ENCODE data around the gene DOCK2. TPM values are rescaled to one million over a fixed set of nuclear protein-coding genes. Genes with fewer than 3 reads are reported as not detected.

The DOCK2 gene
- 0.77 and 1.0 TPM in 2 replicates for total RNA-seq
- long read RNA-seq = 0 reads

DNA sequence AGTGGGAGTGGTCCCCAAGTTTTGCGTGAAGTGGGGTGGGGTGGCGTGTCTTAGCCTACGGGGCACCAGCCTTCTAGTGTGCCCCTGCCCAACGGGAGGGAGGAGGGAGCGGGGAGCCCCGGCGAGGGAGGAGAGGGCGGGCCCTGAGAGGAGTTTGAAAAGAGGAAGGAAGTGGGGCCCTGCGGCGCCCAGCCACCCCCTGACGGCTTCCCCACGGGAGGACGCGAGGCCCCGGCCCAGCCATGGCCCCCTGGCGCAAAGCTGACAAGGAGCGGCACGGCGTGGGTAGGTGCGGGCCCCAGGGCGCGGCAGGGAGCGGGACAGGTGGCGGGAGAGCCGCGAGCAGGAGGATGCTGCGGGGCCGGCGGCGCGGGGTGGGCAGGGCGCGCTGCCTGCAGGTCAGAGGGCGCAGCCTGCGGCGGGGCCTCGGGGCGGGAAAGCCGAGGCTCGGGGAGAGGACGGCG, at the start of gene DOCK2:
DOCK2 (plus strand) TSS at position 191 of the 464 bp plus-strand sequence; CDS start at position 243, 52 bp downstream.
- no peak within 1 kb of the TSS for H3K27ac Mint-ChIP-seq (ENCODE audit: unreplicated experiment)
- no peaks in the 10 kb centered on the region for H3K36me3 Mint-ChIP-seq (ENCODE audit: low read depth)
- H3K4me3 Mint-ChIP-seq = peak within 1 kb of the TSS; percentile 47
- H3K27me3 Mint-ChIP-seq (ENCODE audit: low read depth) = peaks cover 27% of the 10 kb centered on the region
- TF ChIP-seq, protein P1, sequence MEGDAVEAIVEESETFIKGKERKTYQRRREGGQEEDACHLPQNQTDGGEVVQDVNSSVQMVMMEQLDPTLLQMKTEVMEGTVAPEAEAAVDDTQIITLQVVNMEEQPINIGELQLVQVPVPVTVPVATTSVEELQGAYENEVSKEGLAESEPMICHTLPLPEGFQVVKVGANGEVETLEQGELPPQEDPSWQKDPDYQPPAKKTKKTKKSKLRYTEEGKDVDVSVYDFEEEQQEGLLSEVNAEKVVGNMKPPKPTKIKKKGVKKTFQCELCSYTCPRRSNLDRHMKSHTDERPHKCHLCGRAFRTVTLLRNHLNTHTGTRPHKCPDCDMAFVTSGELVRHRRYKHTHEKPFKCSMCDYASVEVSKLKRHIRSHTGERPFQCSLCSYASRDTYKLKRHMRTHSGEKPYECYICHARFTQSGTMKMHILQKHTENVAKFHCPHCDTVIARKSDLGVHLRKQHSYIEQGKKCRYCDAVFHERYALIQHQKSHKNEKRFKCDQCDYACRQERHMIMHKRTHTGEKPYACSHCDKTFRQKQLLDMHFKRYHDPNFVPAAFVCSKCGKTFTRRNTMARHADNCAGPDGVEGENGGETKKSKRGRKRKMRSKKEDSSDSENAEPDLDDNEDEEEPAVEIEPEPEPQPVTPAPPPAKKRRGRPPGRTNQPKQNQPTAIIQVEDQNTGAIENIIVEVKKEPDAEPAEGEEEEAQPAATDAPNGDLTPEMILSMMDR (conservative IDR thresholded peaks at IDR 0.05) = no peak
- no peak for DNase-seq (ENCODE audit: low read depth, low spot score)
- H3K9me3 Mint-ChIP-seq = peaks cover 16% of the 10 kb centered on the region
- H3K4me1 Mint-ChIP-seq = peaks cover 3% of the 10 kb centered on the region

GRCh38 chr5:169590602-169591001, 46.5 kb upstream of the DOCK2 start:
- Mint-ChIP-seq H3K36me3 (ENCODE audit: low read depth) (peaks cover 20% of the 10 kb centered on the region), H3K27ac (ENCODE audit: unreplicated experiment) (no peak overlapping the region), H3K4me1 (peaks cover 22% of the 10 kb centered on the region), H3K27me3 (ENCODE audit: low read depth) (no peaks in the 10 kb centered on the region), H3K4me3 (no peak overlapping the region), H3K9me3 (no peaks in the 10 kb centered on the region)
- no peak for DNase-seq (ENCODE audit: low read depth, low spot score)
- TF ChIP-seq, protein P1 (conservative IDR thresholded peaks at IDR 0.05) = no peak

- H3K36me3 Mint-ChIP-seq (ENCODE audit: low read depth) = peaks cover 20% of the 10 kb centered on the region
Observed at GRCh38 chr5:169591636-169592035, 45.4 kb upstream of the DOCK2 start.

DNA sequence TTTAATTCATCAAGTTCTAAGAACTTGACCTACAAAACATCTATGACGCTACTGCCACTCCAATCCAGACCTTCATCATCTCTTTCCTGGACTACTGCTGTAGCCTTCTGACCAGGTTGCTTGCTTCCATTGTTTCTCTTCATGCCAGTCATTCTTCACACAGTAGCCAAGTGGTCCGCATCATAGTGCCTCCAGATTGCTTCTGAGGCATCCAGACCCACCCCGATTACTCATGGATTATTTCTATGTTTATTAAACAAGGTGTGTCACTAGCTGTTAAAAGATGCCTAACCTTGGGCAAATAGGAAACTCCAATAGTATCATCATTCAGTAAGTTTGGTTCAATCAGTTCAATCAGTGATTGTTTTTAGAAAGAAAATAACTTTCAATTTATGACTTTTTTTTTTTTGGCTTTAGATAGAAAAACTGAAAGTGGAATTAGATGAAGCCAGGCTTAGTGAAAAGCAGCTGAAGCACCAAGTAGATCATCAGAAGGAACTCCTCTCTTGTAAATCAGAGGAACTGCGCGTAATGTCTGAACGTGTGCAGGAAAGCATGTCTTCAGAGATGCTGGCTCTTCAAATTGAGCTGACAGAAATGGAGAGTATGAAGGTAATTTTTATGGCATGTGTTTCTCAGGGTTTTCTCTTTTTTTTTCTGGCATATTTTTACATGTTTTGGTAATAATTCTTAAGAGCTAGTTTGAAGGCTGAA, 44.0 kb upstream of the DOCK2 start:
- H3K36me3 Mint-ChIP-seq (ENCODE audit: low read depth) = peaks cover 22% of the 10 kb centered on the region
- H3K4me1 Mint-ChIP-seq = peaks cover 7% of the 10 kb centered on the region
- H3K27me3 Mint-ChIP-seq (ENCODE audit: low read depth) = no peaks in the 10 kb centered on the region
- H3K4me3 Mint-ChIP-seq = no peak overlapping the region
- TF ChIP-seq, protein P1 (conservative IDR thresholded peaks at IDR 0.05) = no peak
- no peak for DNase-seq (ENCODE audit: low read depth, low spot score)
- no peak overlapping the region for H3K27ac Mint-ChIP-seq (ENCODE audit: unreplicated experiment)
- no peaks in the 10 kb centered on the region for H3K9me3 Mint-ChIP-seq

More at GRCh38 chr5:169591636-169592035, 45.4 kb upstream of the DOCK2 start:
- H3K27me3 Mint-ChIP-seq (ENCODE audit: low read depth) = no peaks in the 10 kb centered on the region
- no peak overlapping the region for H3K4me3 Mint-ChIP-seq
- TF ChIP-seq, protein P1 (conservative IDR thresholded peaks at IDR 0.05) = no peak
- H3K4me1 Mint-ChIP-seq = peaks cover 12% of the 10 kb centered on the region
- no peaks in the 10 kb centered on the region for H3K9me3 Mint-ChIP-seq
- no peak overlapping the region for H3K27ac Mint-ChIP-seq (ENCODE audit: unreplicated experiment)
- no peak for DNase-seq (ENCODE audit: low read depth, low spot score)

DNA sequence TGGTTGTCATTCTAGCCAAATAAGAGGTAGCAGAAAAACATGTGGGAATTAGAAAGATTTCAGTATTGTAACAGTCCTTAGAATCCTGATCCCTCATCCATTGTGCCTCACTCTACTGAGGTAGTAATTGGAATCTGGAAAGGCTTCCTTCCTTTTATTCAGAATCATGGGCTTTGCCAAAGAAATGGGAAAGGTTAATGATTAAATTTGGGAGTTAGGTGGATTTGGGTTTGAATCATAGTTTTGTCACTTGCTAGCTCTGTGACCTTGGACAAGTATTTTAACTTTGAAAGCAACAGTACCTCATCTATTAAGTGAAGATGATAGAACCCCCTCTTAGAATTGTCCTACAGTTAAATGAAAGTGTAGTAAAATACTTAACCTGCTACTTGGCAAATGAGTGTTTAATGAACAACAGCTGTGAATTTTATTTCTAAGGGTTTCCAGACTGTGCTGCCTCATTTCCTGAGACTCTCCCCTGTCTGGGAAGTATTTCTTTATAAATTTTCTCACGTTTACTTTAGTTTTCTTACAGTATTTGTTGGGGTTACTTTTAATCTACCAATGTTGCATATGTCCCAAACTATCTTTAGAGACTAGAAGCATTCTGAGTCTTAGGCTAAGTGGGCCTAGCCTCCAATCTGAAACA, 41.8 kb upstream of the DOCK2 start:
- TF ChIP-seq, protein P1 (conservative IDR thresholded peaks at IDR 0.05) = no peak
- peaks cover 15% of the 10 kb centered on the region for H3K36me3 Mint-ChIP-seq (ENCODE audit: low read depth)

More for the DNA sequence above, 41.8 kb upstream of the DOCK2 start:
- Mint-ChIP-seq H3K27ac (ENCODE audit: unreplicated experiment) (no peak overlapping the region), H3K4me1 (no peaks in the 10 kb centered on the region), H3K9me3 (no peaks in the 10 kb centered on the region), H3K4me3 (no peak overlapping the region), H3K27me3 (ENCODE audit: low read depth) (no peaks in the 10 kb centered on the region)
- DNase-seq (ENCODE audit: low read depth, low spot score) = no peak
